Neural progenitor cell (in vitro differentiated cells): ENCODE measurements around the gene KRT33A. TPM values are rescaled to one million over a fixed set of nuclear protein-coding genes. Genes with fewer than 3 reads are reported as not detected.

Source experiments
- DNase-seq: peaks from one replicate; pipeline ENCODE4 v3.0.0-alpha.2; 2016; ENCODE audit warnings: low spot score
- H2AFZ ChIP-seq: fragments of 200-600 bp; sonication (generic); replicated peaks from 2 replicates; pipeline ENCODE4 v1.6.1; 2016; ENCODE audit warnings: antibody characterized with exemption
- H3F3A ChIP-seq: fragments of 200-600 bp; sonication (generic); 2 replicates; pipeline ENCODE4 v1.6.1; 2016; ENCODE audit warnings: antibody characterized with exemption, low read depth
- H3K27ac ChIP-seq: fragments of 200-600 bp; sonication (generic); 2 replicates; pipeline ENCODE4 v1.5.1; 2016; ENCODE audit warnings: mild to moderate bottlenecking
- H3K27me3 ChIP-seq: fragments of 200-600 bp; sonication (generic); 2 replicates; pipeline ENCODE4 v1.6.1; 2016; ENCODE audit warnings: mild to moderate bottlenecking, moderate library complexity
- H3K36me3 ChIP-seq: fragments of 200-600 bp; sonication (generic); 2 replicates; pipeline ENCODE4 v1.5.1; 2016
- H3K4me1 ChIP-seq: fragments of 200-600 bp; sonication (generic); 2 replicates; pipeline ENCODE4 v1.6.1; 2016; ENCODE audit warnings: mixed run types
- H3K4me2 ChIP-seq: fragments of 200-600 bp; sonication (generic); 2 replicates; pipeline ENCODE4 v1.6.1; 2016
- H3K4me3 ChIP-seq: fragments of 200-600 bp; sonication (generic); 2 replicates; pipeline ENCODE4 v1.5.1; 2016
- H3K79me2 ChIP-seq: fragments of 200-600 bp; sonication (generic); 2 replicates; pipeline ENCODE4 v1.6.1; 2016; ENCODE audit warnings: low read depth
- H3K9ac ChIP-seq: fragments of 200-600 bp; sonication (generic); 2 replicates; pipeline ENCODE4 v1.6.1; 2016
- H3K9me3 ChIP-seq: fragments of 200-600 bp; sonication (generic); 2 replicates; pipeline ENCODE4 v1.5.1; 2016; ENCODE audit warnings: low read depth
- H4K20me1 ChIP-seq: fragments of 200-600 bp; sonication (generic); 2 replicates; pipeline ENCODE4 v1.6.1; 2016; ENCODE audit warnings: low read depth
- H3K27ac Mint-ChIP-seq: 3 replicates; pipeline ENCODE4 v1.8.0; 2021; ENCODE audit warnings: mixed read lengths
- H3K27me3 Mint-ChIP-seq: 2 replicates; pipeline ENCODE4 v1.8.0; 2022; ENCODE audit warnings: low read depth, mild to moderate bottlenecking, inconsistent platforms, moderate library complexity, mixed read lengths; ENCODE audit not compliant: insufficient read depth
- H3K36me3 Mint-ChIP-seq: 3 replicates; pipeline ENCODE4 v1.8.0; 2021; ENCODE audit warnings: mixed read lengths
- H3K4me1 Mint-ChIP-seq: 3 replicates; pipeline ENCODE4 v1.8.0; 2021; ENCODE audit warnings: mixed read lengths
- H3K4me3 Mint-ChIP-seq: 3 replicates; pipeline ENCODE4 v1.8.0; 2021; ENCODE audit warnings: mild to moderate bottlenecking, moderate library complexity, mixed read lengths
- H3K9me3 Mint-ChIP-seq: 3 replicates; pipeline ENCODE4 v1.8.0; 2020; ENCODE audit warnings: mixed read lengths
- EZH2 ChIP-seq: fragments of 200-600 bp; sonication (generic); IDR thresholded peaks from 2 replicates; pipeline ENCODE4 v1.6.1; 2017; ENCODE audit warnings: antibody characterized with exemption, mild to moderate bottlenecking, moderate library complexity
- EZH2phosphoT487 ChIP-seq: fragments of 200-600 bp; sonication (generic); IDR thresholded peaks from 2 replicates; pipeline ENCODE4 v1.6.1; 2017; ENCODE audit warnings: antibody characterized with exemption
- total RNA-seq: library from RNA; depleted of rRNA; stranded (reverse); fragments of >200 nt; gene quantifications from 2 replicates; pipeline ENCODE4 v1.2.3, GENCODE V29; 2015; ENCODE audit warnings: low replicate concordance
- TF ChIP-seq, protein P1 (sequence below): fragments of 200-600 bp; sonication (generic); IDR thresholded peaks from 2 replicates; pipeline ENCODE4 v1.5.1; 2017; ENCODE audit warnings: antibody characterized with exemption, mild to moderate bottlenecking

The KRT33A gene
- total RNA-seq, 1 donor from 2014 or later = not detected

DNA sequence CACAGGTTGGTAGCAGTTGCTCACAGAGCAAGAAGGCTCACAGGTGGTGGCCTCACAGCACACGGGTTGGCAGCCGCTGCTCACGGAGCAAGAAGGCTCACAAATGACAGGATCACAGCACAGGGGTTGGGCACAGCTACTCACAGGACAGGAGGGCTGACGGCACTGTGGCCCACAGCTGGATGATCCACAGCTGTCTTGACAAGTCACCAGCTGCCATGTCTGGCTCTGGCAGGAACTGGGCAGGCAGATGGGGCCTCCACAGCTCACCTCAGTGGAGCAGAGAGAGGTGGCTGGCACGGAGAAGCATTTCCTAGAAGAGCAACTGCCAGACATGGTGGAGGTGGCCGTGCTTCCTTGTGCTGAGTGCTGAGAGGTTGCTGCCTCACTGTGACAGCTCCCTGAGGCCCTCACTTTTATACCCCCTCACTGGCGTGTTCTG is 41.7 kb downstream of the KRT33A start, which contains the start of gene KRTAP16-1:
Gene KRTAP16-1 (minus strand): TSS at position 392 of the 442 bp plus-strand sequence. CDS start 56 bp downstream, at position 336.
- H3K4me3 Mint-ChIP-seq = no peak within 1 kb of the TSS
- H3K27ac Mint-ChIP-seq = no peak within 1 kb of the TSS
- Histone ChIP-seq H3K36me3 (no peaks in the 10 kb centered on the region), H3K27me3 (no peaks in the 10 kb centered on the region), H3K4me2 (no peak within 1 kb of the TSS), H3K4me1 (peaks cover 3% of the 10 kb centered on the region), H3K79me2 (no peaks in the 10 kb centered on the region), H3K9me3 (no peaks in the 10 kb centered on the region), H2AFZ (no peak within 1 kb of the TSS), H3K27ac (no peak within 1 kb of the TSS), H3K4me3 (no peak within 1 kb of the TSS), H3K9ac (no peak within 1 kb of the TSS), H4K20me1 (no peaks in the 10 kb centered on the region), H3F3A (no peaks in the 10 kb centered on the region)
- DNase-seq = no peak
- H3K9me3 Mint-ChIP-seq = no peaks in the 10 kb centered on the region
- H3K27me3 Mint-ChIP-seq = peaks cover 2% of the 10 kb centered on the region
- TF ChIP-seq EZH2 = no peak
- TF ChIP-seq EZH2phosphoT487 = no peak
- TF ChIP-seq, protein P1, sequence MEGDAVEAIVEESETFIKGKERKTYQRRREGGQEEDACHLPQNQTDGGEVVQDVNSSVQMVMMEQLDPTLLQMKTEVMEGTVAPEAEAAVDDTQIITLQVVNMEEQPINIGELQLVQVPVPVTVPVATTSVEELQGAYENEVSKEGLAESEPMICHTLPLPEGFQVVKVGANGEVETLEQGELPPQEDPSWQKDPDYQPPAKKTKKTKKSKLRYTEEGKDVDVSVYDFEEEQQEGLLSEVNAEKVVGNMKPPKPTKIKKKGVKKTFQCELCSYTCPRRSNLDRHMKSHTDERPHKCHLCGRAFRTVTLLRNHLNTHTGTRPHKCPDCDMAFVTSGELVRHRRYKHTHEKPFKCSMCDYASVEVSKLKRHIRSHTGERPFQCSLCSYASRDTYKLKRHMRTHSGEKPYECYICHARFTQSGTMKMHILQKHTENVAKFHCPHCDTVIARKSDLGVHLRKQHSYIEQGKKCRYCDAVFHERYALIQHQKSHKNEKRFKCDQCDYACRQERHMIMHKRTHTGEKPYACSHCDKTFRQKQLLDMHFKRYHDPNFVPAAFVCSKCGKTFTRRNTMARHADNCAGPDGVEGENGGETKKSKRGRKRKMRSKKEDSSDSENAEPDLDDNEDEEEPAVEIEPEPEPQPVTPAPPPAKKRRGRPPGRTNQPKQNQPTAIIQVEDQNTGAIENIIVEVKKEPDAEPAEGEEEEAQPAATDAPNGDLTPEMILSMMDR = no peak
- no peaks in the 10 kb centered on the region for H3K36me3 Mint-ChIP-seq
- no peaks in the 10 kb centered on the region for H3K4me1 Mint-ChIP-seq

DNA sequence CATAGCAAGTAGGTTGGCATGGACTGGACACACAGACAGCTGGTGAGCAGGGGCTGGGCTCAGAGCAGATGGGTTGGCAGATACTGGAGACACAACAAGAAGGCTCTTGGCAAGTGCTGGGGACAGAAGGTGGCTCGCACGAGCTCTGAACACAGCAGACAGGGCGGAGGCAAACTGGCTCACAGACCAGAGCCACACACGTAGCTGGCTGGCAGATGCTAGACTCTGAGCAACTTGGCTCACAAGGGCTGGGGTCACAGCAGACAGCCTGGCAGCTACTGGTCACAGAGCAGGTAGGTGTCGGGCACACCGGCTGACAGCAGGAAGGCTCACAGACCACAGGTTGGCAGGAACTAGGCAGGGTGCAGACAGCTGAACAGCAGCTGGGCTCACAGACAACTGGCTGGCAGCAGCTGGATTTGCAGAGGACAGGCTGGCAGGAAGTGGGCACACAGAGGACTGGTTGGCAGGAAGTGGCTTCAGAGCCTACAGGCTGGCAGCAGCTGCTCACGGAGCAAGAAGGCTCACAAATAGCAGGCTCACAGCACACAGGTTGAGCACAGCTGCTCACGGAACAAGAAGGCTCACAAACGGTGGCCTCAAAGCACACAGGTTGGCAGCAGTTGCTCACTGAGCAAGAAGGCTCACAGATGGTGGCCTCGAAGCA is 42.2 kb downstream of the KRT33A start:
- no peak overlapping the region for H3K27ac Mint-ChIP-seq

DNA sequence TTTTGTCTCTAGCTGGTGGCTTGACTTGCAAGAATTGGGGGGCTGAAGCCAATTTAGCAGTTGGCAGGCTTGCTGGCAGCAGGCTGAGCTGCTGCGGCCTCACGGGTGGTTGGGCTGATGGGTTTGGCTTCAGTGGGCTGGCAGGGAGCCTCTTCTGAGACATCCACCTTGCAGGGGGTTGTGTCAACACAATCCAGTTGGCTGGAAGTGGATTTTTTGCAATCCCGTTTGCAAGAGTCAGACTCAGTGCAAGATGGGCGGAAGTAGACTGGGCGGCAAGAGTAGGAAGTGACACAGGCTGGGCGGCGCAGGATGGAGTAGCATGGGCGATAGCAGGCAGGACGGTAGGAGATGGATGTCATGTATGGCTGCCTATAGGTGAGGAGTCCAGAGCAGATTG is 43.0 kb downstream of the KRT33A start:
- Histone ChIP-seq H3F3A (no peaks in the 10 kb centered on the region), H3K36me3 (no peaks in the 10 kb centered on the region), H3K27me3 (no peaks in the 10 kb centered on the region), H3K4me2 (no peak overlapping the region), H3K9ac (no peak overlapping the region), H3K27ac (no peak overlapping the region), H3K4me3 (no peak overlapping the region), H3K79me2 (no peaks in the 10 kb centered on the region), H3K4me1 (peaks cover 3% of the 10 kb centered on the region), H3K9me3 (no peaks in the 10 kb centered on the region), H4K20me1 (no peaks in the 10 kb centered on the region), H2AFZ (peak overlapping the region; percentile 5)
- H3K27ac Mint-ChIP-seq = no peak overlapping the region
- H3K27me3 Mint-ChIP-seq = peaks cover 2% of the 10 kb centered on the region
- peak; percentile 17 for DNase-seq
- H3K4me3 Mint-ChIP-seq = no peak overlapping the region
- no peaks in the 10 kb centered on the region for H3K9me3 Mint-ChIP-seq
- no peaks in the 10 kb centered on the region for H3K36me3 Mint-ChIP-seq
- H3K4me1 Mint-ChIP-seq = no peaks in the 10 kb centered on the region
- no peak for TF ChIP-seq EZH2phosphoT487
- no peak for TF ChIP-seq EZH2
- TF ChIP-seq, protein P1 = no peak

More for the DNA sequence above, 42.2 kb downstream of the KRT33A start:
- Histone ChIP-seq H3K4me1 (peaks cover 3% of the 10 kb centered on the region), H3K4me3 (no peak overlapping the region), H3K4me2 (no peak overlapping the region), H3K27ac (no peak overlapping the region), H3K9me3 (no peaks in the 10 kb centered on the region), H3K9ac (no peak overlapping the region), H4K20me1 (no peaks in the 10 kb centered on the region), H2AFZ (no peak overlapping the region), H3K27me3 (no peaks in the 10 kb centered on the region), H3K36me3 (no peaks in the 10 kb centered on the region), H3K79me2 (no peaks in the 10 kb centered on the region), H3F3A (no peaks in the 10 kb centered on the region)
- no peaks in the 10 kb centered on the region for H3K9me3 Mint-ChIP-seq
- no peak for DNase-seq
- no peak overlapping the region for H3K4me3 Mint-ChIP-seq
- no peaks in the 10 kb centered on the region for H3K36me3 Mint-ChIP-seq
- H3K27me3 Mint-ChIP-seq = peaks cover 2% of the 10 kb centered on the region
- no peaks in the 10 kb centered on the region for H3K4me1 Mint-ChIP-seq
- TF ChIP-seq EZH2phosphoT487 (no peak), EZH2 (no peak)
- TF ChIP-seq, protein P1 = no peak
